OCI-LY7 (cell line): Measurements from ENCODE around the gene ERN1.

Source experiments
- EZH2phosphoT487 ChIP-seq: fragments of 200-600 bp; sonication (generic); IDR thresholded peaks from 2 replicates; pipeline ENCODE4 v1.6.1; 2018; ENCODE audit warnings: low read depth, borderline replicate concordance, mild to moderate bottlenecking, mixed run types, antibody characterized with exemption, low read length, moderate library complexity, mixed read lengths
- TF ChIP-seq, protein P1 (sequence below): fragments of 200-600 bp; sonication (generic); conservative IDR thresholded peaks from 2 replicates; pipeline ENCODE4 v1.5.1; 2014; ENCODE audit warnings: mild to moderate bottlenecking, antibody characterized with exemption, low read length, moderate library complexity, mixed read lengths

DNA sequence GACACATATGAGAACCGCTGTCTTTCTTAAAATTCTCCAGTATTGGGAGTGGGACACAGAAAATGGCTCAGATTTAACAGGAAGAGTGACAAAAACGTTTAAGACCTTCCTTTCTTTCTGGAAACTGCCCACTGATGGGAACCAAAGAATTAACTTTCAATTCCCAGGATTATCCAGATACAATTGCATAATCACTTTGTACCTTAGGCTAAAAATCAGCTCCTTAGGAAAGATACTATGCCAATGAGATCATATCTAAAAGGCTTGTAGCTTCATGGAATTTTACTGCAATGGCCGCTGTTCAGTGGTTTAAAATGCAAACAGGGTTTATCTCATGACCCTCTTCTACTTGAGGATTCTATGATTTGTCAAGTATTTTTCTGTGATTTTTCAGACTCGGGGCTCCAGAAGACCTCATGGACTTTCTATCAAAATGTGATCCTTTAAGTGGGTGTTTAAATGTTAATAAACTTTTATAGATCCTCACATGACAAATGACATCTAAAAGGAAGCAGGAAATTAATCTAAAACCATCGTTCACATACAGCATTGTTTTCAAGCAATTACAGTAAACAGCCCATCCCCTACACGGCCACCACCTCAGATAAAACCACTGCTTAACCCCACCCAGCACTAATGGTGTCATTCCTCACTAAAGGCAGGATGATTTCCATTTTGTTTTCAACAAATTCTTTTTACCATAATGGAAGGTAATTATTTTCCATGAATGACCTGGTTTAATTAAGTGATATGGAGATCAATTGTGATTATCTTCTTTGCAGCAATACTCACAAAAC lies 31.6 kb upstream of the ERN1 start:
- TF ChIP-seq, protein P1, sequence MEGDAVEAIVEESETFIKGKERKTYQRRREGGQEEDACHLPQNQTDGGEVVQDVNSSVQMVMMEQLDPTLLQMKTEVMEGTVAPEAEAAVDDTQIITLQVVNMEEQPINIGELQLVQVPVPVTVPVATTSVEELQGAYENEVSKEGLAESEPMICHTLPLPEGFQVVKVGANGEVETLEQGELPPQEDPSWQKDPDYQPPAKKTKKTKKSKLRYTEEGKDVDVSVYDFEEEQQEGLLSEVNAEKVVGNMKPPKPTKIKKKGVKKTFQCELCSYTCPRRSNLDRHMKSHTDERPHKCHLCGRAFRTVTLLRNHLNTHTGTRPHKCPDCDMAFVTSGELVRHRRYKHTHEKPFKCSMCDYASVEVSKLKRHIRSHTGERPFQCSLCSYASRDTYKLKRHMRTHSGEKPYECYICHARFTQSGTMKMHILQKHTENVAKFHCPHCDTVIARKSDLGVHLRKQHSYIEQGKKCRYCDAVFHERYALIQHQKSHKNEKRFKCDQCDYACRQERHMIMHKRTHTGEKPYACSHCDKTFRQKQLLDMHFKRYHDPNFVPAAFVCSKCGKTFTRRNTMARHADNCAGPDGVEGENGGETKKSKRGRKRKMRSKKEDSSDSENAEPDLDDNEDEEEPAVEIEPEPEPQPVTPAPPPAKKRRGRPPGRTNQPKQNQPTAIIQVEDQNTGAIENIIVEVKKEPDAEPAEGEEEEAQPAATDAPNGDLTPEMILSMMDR: no peak
- TF ChIP-seq EZH2phosphoT487: no peak
